IPS-18c (cell line): Measurements from ENCODE around the gene RAB3A.

Source experiments
- H3K4me3 ChIP-seq: 2 replicates; pipeline ENCODE4 v1.7.0; 2013; ENCODE audit warnings: low read depth, mild to moderate bottlenecking, low read length, moderate library complexity; ENCODE audit not compliant: insufficient read depth
- H3K9me3 ChIP-seq: one replicate; pipeline ENCODE4 v1.6.1; 2013; ENCODE audit warnings: mild to moderate bottlenecking, low read length, moderate library complexity; ENCODE audit not compliant: control insufficient read depth, insufficient read depth

Gene RAB3A, protein sequence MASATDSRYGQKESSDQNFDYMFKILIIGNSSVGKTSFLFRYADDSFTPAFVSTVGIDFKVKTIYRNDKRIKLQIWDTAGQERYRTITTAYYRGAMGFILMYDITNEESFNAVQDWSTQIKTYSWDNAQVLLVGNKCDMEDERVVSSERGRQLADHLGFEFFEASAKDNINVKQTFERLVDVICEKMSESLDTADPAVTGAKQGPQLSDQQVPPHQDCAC

DNA sequence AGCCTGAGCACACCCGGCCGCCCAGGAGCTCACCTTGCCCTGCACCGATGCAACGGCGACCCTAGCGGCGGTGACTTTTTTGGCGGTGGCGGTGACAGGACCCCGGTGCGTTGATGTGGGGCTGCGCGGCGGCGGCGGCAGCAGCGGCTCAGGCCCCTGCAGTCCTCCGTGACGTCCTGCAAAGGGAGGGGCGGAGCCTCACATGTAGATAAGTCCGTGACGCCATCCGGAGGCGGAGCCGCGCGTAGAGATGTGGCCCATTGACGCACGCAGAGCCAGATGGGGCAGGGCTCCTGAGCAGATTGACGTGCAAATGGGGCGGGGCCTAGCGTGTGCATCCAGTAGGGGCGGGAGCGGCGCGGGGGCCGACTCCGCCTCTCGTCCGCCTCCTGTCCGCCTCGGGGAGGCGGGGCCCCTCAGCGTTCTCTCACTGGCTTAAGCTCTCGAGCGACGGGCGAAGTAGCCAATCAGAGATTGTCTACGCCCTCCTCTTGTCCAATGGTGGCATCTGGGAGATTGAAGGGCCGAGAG is at the start of gene RAB3A:
Gene RAB3A (minus strand): TSS at position 180 of the 531 bp plus-strand sequence. CDS start 1,302 bp downstream, outside the sequence.
- Histone ChIP-seq H3K9me3 (no peaks in the 10 kb centered on the region), H3K4me3 (peak within 1 kb of the TSS; percentile 86)

DNA sequence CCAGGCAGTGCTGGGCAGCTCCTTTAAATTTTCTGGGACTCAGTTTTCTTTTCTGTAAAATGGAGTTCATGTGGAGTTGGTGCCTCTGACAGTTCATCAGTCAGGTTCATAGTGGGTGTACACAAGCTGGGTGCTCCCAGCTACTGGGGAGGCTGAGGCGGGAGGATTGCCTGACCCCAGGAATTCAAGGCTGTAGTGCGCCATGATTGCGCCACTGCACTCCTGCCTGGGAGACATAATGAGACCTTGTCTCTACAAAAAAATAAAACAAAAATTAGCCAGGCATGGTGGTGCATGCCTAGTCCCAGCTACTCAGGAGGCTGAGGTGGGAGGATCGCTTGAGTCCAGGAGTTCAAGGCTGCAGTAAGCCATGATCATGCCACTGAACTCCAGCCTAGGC is 49.3 kb upstream of the RAB3A start:
- H3K9me3 ChIP-seq = no peaks in the 10 kb centered on the region
- H3K4me3 ChIP-seq = no peak overlapping the region

DNA sequence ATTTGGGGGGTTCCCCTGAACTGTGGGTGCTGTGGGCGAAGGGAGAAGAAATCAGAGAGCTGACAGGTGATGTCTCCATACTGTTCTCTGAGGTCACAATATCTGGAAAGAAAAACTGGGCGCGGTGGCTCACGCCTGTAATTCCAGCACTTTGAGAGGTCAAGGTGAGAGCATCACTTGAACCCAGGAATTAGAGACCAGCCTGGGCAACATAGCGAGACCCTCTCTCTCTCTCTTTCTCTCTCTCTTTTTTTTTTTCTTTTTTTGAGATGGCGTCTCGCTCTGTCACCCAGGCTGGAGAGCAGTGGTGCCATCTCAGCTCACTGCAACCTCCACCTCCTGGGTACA is 48.5 kb upstream of the RAB3A start:
- Histone ChIP-seq H3K9me3 (no peaks in the 10 kb centered on the region), H3K4me3 (no peak overlapping the region)

DNA sequence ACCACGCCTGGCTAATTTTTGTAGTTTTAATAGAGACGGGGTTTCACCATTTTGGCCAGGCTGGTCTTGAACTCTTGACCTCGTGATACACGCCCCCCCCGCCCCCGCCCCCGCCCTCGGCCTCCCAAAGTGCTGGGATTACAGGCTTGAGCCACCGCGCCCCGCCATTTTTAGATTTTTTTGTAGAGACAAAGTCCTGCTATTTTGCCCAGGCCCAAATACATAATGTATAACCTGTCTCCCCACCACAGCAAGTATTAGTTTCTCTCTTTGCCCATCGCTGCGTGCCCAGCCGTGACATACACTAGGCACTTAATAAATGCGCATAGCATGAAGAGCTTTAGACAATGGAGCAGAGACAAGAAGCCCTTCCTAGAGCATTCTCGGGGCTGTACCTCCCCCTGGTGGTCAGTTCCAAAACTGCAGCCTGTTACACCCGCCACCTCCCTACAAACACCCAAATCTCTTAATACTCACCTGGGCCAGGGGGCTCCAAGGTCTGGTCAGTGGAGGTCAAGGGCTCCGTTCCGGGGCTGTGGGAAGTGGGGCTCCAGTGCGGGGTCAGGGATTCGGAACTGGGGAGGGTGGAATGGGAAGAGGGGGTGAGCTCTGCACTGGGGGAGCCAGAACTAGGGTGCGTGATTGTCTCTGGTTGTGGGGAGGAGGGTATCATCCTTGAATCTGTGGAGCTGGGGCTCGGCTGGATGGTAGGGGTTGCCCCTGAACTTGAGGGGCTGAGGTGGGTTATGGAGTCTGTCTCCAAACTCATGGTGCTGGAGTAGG is 47.9 kb upstream of the RAB3A start:
- Histone ChIP-seq H3K9me3 (no peaks in the 10 kb centered on the region), H3K4me3 (no peak overlapping the region)

DNA sequence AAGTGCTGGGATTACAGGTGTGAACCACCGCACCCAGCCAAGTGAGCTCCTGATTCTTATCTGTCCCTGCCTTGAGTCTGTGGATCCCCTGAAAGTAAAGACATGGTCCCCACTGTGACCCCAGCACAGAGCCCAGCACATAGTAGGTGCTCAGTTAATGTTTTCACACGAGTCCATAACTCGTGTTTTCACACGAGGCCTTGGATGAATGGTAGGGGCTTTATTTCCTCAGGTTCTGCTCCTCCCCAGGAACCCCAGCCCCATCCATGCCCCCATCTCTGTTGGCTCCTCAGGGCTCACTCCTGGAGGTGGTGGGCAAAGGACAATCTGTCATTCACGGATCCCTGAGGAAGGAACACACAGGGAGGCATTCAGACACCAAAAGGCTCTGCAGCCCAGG is 46.0 kb upstream of the RAB3A start:
- H3K4me3 ChIP-seq = no peak overlapping the region
- no peaks in the 10 kb centered on the region for H3K9me3 ChIP-seq

DNA sequence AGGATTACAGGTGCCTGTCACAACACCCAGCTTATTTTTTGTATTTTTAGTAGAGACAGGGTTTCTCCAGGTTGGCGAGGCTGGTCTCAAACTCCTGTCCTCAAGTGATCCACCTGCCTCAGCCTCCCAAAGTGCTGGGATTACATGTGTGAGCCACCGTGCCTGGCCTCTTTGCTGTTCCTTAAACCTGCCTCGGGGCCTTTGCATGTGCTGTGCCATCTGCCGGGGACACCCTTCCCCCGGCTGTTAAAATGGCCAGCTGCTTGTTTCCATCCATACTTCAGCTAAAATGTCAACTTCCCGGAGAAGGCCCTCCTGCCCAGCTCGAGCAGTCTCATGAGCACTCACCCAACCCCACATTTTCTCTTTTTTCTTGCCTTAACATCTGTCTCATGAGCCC is 41.5 kb upstream of the RAB3A start:
- no peak overlapping the region for H3K4me3 ChIP-seq
- H3K9me3 ChIP-seq = no peaks in the 10 kb centered on the region

DNA sequence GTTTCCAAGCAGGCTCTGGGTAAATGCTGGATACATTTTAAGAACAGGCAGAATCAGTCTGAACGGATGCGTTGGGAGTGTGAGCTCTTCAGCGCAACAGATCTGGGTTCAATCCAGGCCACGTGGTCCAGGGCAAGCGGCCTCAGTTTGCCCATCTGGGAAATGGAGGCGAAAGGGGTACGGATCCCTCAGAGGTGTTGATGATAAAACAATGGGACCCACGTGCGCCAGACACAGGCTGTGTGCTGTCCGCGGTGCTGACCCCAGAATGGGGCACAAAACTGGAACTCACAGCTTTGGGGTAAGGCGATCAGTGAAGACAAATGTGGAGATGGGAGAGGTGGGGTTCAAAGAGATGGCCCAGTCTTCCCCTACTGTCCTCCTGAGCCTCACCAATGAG is 35.5 kb upstream of the RAB3A start:
- no peaks in the 10 kb centered on the region for H3K9me3 ChIP-seq

DNA sequence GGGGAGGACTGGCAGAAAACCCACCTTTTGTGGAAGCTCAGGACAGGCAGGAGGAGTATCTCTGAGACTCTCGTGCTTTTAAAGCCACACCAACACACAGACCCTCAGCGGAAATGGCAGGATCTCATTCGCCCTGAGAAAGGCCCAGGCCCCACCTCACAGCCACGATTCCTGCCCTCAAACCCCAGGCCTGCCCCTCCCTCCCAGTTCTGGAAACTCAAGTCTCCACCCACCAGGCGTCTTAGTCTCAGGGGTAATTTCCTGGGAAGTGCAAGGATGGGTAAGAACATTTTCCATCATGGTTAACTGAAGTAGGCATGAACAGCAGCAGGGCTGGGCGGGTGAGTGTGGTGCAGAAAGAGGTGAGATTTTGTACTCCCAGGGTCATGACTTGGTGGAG is 30.4 kb upstream of the RAB3A start:
- Histone ChIP-seq H3K4me3 (no peak overlapping the region), H3K9me3 (no peaks in the 10 kb centered on the region)

More for the DNA sequence above, 35.5 kb upstream of the RAB3A start:
- no peak overlapping the region for H3K4me3 ChIP-seq

DNA sequence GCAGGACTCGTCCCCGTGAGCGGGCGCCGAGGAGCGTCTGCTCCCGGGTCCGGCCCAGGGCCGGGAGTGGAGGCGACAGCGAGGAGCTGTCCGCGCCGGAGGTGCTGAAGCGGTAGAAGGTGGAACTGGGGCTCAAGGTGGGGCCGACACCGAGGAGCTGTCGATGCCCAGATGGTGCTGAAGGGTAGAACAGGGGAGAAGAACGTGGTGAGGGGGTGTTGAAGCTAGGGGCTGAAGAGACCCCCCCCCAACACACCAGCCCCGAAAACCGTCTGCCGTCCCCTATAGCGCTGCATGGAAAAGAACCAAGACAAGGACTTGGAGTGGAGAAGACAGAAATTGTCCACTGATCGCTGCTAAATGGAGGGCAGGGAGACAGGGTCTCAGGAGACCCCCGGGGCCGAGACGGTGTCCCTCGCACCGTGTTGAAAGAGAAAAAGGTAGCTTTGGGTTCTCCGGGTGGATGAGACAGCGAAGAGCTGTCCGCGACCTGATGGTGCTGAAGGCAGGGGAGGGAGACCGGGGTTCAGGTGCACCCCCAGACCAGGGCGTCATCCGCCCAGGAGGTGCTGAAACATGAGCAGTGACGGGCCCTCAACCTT is 29.5 kb upstream of the RAB3A start:
- Histone ChIP-seq H3K9me3 (no peaks in the 10 kb centered on the region), H3K4me3 (peak overlapping the region; percentile 62; the same call in 1 of the 2 replicates)

DNA sequence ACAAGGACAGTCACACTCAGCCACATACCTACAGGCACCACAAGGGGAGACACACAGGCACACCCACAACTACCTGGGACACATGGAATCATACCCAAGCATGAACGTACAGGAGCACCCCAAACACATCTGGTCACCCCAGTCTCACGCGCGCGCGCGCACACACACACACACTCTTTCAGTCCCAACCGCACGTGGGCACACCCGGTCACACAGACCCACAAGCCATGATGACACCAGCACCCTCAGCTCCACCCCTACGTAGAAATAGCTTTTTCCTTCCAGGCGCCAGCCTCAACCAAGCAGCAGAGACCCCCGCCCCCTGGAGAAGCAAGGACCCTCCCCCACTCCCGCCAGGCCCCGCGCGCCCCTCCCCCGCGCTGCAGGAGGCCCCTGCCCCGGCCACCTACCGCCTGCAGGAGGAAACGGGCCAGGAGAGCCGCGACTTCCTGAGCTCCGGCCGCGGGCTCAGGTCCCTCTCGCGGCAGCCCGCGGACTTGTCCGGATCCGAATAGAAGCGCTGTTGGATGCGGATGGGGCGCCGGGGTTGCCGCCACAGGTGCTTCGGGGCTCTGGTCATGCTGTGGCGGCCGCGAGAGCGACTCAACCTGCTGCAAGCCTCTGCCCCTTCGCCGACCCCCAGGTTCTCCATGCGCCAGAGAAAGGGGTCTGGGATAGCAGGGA is 28.8 kb upstream of the RAB3A start:
- H3K9me3 ChIP-seq = no peaks in the 10 kb centered on the region
- H3K4me3 ChIP-seq = peak overlapping the region; percentile 62

DNA sequence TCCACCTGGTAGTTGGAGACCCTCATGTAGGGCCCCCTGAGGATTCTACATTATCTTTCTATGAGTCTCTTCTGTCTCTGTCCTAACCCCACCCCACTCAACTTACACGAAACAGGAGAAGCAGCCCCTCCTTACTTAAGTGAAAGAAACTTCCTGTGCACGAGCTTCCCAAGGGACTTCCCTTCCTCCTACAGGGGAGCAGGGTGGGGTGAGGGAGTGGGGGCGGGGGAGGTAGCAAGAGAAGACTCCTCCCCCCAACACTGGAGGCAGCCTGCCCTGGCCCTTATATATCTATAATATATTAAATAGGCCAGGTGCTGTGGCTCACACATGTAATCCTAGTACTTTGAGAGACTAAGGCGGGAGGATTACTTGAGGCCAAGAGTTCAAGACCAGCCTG is 27.9 kb upstream of the RAB3A start:
- H3K9me3 ChIP-seq = no peaks in the 10 kb centered on the region
- peak overlapping the region; percentile 62; the same call in 1 of the 2 replicates for H3K4me3 ChIP-seq

DNA sequence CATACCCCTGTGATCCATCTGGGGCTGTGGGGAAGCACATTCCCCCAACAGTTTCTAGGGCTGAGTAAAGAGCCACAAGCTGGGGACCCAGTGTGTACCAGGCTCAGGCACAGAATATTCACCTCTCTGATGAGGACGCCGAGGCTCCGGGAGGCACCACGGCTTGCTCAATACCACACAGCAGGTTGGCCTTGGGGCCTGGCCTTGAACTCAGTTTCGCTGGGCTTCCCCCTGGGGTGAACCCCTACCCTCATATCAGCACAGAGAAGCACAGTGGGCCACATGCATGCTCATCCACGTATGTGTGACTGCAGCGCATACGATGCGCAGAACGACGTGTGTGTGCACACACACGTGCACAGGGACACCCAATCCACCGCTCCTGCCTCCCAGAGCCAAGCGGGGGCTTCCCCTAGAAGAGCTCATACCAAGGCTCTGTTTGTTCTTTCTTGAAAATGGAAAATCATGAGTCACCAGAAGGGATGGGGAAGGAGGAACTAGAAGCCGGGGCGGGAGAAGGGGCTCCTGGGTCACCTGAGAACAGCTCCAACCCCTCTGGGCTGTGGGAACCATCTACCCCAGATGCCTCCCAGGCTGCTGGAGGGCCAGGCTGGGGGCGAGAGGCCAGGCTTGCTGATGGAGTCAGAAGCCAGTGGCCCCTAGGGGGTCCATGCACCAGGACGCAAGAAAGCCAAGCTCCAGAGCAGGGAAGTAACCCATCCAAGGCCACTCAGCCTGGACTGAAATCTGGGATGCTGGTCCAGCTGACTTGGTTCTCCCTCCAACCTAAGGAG is 27.3 kb upstream of the RAB3A start:
- no peaks in the 10 kb centered on the region for H3K9me3 ChIP-seq
- no peak overlapping the region; the same call in 1 of the 2 replicates for H3K4me3 ChIP-seq

DNA sequence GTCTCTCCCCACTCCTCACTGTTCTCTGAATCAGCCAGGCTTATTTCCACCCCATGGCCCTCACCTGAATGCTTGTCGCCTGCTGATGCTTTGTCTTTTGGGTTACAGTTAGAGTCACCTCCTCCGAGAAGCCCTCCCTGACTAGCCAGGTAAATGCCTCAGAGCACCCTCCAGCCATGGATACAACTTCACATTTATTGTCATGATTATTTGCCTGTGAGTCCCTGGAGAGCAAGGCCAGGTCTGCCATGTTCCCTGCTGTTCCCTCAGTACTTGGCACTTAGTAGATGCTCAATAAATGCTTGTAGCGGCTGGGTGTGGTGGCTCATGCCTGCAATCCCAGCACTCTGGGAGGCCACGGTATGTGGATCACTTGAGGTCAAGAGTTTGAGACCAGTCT is 26.1 kb upstream of the RAB3A start:
- Histone ChIP-seq H3K9me3 (no peaks in the 10 kb centered on the region), H3K4me3 (no peak overlapping the region)

DNA sequence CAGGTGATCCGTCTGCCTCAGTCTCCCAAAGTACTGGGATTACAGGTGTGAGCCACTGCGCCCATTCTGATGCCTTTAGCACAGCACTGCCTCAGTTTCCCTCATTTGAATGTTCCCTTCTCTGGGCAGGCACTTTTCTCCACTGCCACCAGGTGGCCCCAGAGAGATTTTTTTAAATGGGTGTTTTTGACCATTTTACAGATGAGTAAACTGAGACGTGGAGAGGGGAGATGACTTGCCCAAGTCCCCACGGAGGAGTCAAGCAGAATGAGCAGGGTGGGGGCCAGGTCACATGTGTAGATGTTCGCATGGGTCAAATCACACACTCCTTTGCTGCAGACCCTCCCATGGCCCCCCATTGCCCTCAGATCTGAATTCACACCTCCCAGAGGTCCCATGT is 25.6 kb upstream of the RAB3A start:
- no peak overlapping the region for H3K4me3 ChIP-seq
- no peaks in the 10 kb centered on the region for H3K9me3 ChIP-seq

DNA sequence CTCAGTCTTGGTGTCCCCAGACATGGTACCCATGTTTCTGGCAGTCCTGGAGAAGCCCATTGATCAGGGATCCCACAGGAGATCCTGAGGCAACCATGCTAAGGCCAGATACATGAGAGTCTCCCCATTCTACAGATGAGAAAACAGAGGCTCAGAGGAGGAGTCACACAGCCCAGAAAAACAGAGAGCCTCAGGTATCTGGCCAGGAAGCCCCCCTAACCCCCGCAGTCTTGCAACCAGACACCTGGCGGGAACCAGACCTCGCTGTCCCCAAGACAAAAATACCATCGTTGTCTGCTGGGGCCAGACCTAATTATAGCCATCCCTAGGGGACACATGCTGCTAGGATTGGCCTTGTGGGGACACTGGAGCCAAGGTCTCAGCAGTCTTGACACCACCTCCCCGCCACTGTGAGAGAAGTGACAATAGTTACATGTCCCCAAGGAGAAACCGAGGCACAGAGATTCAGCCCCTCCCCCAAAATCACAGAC is 24.0 kb upstream of the RAB3A start:
- Histone ChIP-seq H3K4me3 (no peak overlapping the region), H3K9me3 (no peaks in the 10 kb centered on the region)

DNA sequence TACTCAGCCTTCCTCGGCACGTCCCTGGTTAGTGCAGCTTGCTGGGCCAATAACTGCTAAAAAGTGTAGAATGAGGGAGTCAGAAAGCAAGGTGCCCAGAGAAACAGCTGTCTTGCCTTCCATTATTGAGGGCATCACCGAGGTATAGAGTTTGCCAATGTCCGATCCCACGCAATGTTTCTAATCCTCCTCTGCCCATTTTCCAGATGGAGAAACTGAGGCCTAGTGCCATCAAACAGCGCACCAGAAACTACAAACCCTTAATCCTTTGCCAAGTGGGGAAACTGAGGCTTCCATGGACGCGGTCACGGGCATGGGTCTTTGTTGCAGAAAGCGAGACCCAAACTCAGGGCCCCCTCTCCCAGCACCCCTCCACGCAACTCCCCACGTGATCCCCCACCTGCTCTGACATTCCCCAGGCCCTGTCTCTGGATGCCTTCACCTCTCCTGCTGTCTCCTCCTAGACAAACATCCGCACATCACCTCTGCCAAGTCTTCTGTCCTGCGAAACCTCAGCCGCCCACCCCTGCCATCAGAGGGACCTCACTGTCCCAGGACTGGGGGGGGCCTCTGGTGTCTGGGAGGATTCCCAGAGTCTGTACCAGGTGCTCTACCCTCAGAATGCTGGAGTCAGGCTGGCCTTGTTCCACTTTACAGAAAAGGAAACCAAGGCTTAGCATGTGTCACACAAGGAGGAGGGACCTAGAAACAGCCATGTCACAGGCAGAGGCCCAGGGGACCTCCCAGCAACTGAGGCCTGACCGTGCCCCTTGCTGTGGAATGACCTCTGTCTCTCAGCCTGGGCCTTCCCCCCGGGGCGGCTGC is 23.3 kb upstream of the RAB3A start:
- H3K4me3 ChIP-seq = no peak overlapping the region
- no peaks in the 10 kb centered on the region for H3K9me3 ChIP-seq
